ENCODE results near the gene NUTM1.

DNA sequence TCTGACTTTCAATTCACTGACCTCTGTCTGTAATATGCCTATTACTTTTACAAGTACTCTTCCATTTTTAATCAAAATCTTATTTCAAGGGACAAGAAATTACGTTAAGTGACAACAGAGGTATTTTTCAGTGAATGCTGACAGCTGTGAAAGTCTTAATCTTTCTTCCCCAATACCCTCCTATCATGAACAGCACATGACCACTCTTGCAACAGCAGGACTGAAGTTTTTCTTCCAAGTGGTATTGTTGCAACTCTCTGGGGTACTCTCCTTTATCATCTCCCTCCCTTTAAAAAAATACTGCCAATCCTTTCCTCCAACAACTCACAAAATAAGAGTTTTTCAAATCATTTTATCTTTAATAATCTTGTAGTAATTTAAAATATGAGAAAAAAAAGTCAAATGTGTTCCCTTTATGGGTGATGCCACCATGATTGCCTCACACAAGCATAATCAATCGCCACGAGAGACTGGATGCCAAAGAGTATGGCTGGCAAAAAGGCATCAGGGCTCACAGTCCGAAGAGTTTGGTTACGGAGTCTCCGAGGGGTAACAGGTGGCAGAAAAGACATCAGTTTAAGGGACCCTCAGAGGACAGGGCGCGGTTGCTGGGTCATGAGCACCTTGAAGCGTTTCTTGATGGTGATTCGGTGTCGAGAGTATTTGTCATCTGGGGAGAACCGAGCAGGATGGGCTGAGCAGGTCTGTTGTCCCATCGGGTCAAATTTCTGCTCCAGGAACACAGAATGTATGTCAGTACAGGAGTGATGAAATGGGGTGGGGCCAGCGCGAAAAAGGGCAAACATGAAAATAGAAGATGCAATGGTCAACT, 1.5 kb upstream of the NUTM1 start:
- no peak for TF ChIP-seq EP300 (IDR thresholded peaks at IDR 0.05)
- TF ChIP-seq POLR2A (IDR thresholded peaks at IDR 0.05; ENCODE audit: low read depth), result no peak

Data from esophagus muscularis mucosa (tissue), 2 donors.